ENCODE measurements around the gene TTC21A. TPM values are rescaled to one million over a fixed set of nuclear protein-coding genes. Genes with fewer than 3 reads are reported as not detected.

TTC21A gene
- total and polyA plus RNA-seq, 2 donors (not counting 1 experiment from before 2014, with no cell fraction given), result 1.6 to 2.1 TPM

DNA sequence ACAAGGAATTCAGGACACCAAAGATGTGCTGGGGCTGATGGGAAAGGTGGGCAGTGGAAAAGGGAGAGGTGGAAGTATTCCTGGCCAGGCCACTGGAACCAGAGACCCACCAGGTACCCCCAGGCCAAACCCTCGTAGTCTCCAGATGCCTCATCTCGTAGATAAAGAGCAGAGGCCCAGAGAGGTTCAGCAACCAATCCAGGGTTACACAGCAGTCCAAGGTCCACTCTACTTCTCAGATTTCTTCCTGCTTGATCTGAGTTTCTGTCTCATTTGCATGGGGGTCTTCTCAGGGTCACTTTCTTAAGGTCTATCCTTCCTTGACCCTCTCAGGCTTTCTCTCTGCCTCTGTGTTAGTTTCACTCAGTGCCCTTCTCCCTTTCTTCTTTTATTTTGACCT, 5.1 kb downstream of the TTC21A start:
- Histone ChIP-seq H4K20me1 (ENCODE audit: control insufficient read depth, extremely low read depth, insufficient read depth, low read length) (no peaks in the 10 kb centered on the region), H3K27me3 (ENCODE audit: control insufficient read depth, insufficient read depth, low read length) (no peaks in the 10 kb centered on the region), H2AFZ (ENCODE audit: low read length) (no peak overlapping the region), H3K9ac (ENCODE audit: insufficient read depth, low read length) (no peak overlapping the region), H3K36me3 (ENCODE audit: control insufficient read depth, insufficient read depth, low read length) (no peaks in the 10 kb centered on the region), H3K4me2 (ENCODE audit: extremely low read depth, insufficient read depth, low read length) (no peak overlapping the region), H3K79me2 (ENCODE audit: control insufficient read depth, insufficient read depth, low read length) (no peaks in the 10 kb centered on the region), H3K9me3 (ENCODE audit: control insufficient read depth, insufficient read depth, low read depth, low read length) (no peaks in the 10 kb centered on the region), H3K4me1 (ENCODE audit: control insufficient read depth, extremely low read depth, insufficient read depth, low read length) (peaks cover 3% of the 10 kb centered on the region), H3K4me3 (replicated peaks in 1 of 4; ENCODE audit: control extremely low read depth in 1 of 4, insufficient read depth in 1 of 4, low read depth in 3 of 4, low read length in 4 of 4) (no peak overlapping the region), H3K27ac (ENCODE audit: insufficient read depth, low read length) (no peak overlapping the region)
- TF ChIP-seq EZH2 (IDR thresholded peaks at IDR 0.05; ENCODE audit: low read length, missing control alignments), result no peak
- TF ChIP-seq, protein P1, sequence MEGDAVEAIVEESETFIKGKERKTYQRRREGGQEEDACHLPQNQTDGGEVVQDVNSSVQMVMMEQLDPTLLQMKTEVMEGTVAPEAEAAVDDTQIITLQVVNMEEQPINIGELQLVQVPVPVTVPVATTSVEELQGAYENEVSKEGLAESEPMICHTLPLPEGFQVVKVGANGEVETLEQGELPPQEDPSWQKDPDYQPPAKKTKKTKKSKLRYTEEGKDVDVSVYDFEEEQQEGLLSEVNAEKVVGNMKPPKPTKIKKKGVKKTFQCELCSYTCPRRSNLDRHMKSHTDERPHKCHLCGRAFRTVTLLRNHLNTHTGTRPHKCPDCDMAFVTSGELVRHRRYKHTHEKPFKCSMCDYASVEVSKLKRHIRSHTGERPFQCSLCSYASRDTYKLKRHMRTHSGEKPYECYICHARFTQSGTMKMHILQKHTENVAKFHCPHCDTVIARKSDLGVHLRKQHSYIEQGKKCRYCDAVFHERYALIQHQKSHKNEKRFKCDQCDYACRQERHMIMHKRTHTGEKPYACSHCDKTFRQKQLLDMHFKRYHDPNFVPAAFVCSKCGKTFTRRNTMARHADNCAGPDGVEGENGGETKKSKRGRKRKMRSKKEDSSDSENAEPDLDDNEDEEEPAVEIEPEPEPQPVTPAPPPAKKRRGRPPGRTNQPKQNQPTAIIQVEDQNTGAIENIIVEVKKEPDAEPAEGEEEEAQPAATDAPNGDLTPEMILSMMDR (conservative IDR thresholded peaks at IDR 0.05 in 1 of 2, IDR thresholded peaks at IDR 0.05 in 1 of 2; ENCODE audit: low read depth in 1 of 2, low read length in 2 of 2), result no peak
- no peak for DNase-seq (ENCODE audit: low read depth in 2 of 2)

DNA sequence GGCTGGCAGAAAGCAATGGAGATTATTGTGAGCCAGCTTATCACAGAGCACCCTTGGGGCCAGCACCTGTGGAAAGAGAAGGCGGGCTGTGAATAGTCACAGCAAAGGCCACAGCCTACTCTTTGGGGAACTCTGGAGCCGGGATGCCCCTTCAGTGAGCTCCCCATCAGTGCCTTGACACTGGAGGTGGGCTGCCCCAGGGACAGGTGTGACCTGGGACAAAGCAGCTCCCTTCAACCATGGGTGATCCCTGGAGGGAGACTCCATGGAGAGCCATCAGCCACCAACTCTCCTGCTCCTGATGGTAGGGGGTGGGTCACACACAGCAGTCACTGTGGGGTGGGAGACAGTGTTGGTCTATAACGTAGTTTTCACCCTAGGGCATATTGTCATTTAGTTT, 5.8 kb downstream of the TTC21A start:
- H3K4me2 ChIP-seq (ENCODE audit: extremely low read depth, insufficient read depth, low read length), result no peak overlapping the region
- no peak overlapping the region for H3K4me3 ChIP-seq (replicated peaks in 1 of 4; ENCODE audit: control extremely low read depth in 1 of 4, insufficient read depth in 1 of 4, low read depth in 3 of 4, low read length in 4 of 4)
- H4K20me1 ChIP-seq (ENCODE audit: control insufficient read depth, extremely low read depth, insufficient read depth, low read length), result no peaks in the 10 kb centered on the region
- no peak for DNase-seq (ENCODE audit: low read depth in 2 of 2)
- no peak for TF ChIP-seq EZH2 (IDR thresholded peaks at IDR 0.05; ENCODE audit: low read length, missing control alignments)
- TF ChIP-seq, protein P1 (conservative IDR thresholded peaks at IDR 0.05 in 1 of 2, IDR thresholded peaks at IDR 0.05 in 1 of 2; ENCODE audit: low read depth in 1 of 2, low read length in 2 of 2), result no peak
- H3K36me3 ChIP-seq (ENCODE audit: control insufficient read depth, insufficient read depth, low read length), result no peaks in the 10 kb centered on the region
- no peaks in the 10 kb centered on the region for H3K9me3 ChIP-seq (ENCODE audit: control insufficient read depth, insufficient read depth, low read depth, low read length)
- H3K4me1 ChIP-seq (ENCODE audit: control insufficient read depth, extremely low read depth, insufficient read depth, low read length), result peaks cover 1% of the 10 kb centered on the region
- no peak overlapping the region for H3K9ac ChIP-seq (ENCODE audit: insufficient read depth, low read length)
- H3K79me2 ChIP-seq (ENCODE audit: control insufficient read depth, insufficient read depth, low read length), result no peaks in the 10 kb centered on the region
- no peak overlapping the region for H2AFZ ChIP-seq (ENCODE audit: low read length)
- no peak overlapping the region for H3K27ac ChIP-seq (ENCODE audit: insufficient read depth, low read length)
- H3K27me3 ChIP-seq (ENCODE audit: control insufficient read depth, insufficient read depth, low read length), result no peaks in the 10 kb centered on the region

GRCh38 chr3:39114456-39114855, 7.0 kb downstream of the TTC21A start:
- Histone ChIP-seq H3K79me2 (ENCODE audit: control insufficient read depth, insufficient read depth, low read length) (no peaks in the 10 kb centered on the region), H3K9ac (ENCODE audit: insufficient read depth, low read length) (no peak overlapping the region), H3K36me3 (ENCODE audit: control insufficient read depth, insufficient read depth, low read length) (no peaks in the 10 kb centered on the region), H3K4me2 (ENCODE audit: extremely low read depth, insufficient read depth, low read length) (no peak overlapping the region), H2AFZ (ENCODE audit: low read length) (no peak overlapping the region), H3K27ac (ENCODE audit: insufficient read depth, low read length) (no peak overlapping the region), H4K20me1 (ENCODE audit: control insufficient read depth, extremely low read depth, insufficient read depth, low read length) (no peaks in the 10 kb centered on the region), H3K27me3 (ENCODE audit: control insufficient read depth, insufficient read depth, low read length) (no peaks in the 10 kb centered on the region), H3K4me1 (ENCODE audit: control insufficient read depth, extremely low read depth, insufficient read depth, low read length) (no peaks in the 10 kb centered on the region), H3K4me3 (replicated peaks in 1 of 4; ENCODE audit: control extremely low read depth in 1 of 4, insufficient read depth in 1 of 4, low read depth in 3 of 4, low read length in 4 of 4) (no peak overlapping the region), H3K9me3 (ENCODE audit: control insufficient read depth, insufficient read depth, low read depth, low read length) (no peaks in the 10 kb centered on the region)
- DNase-seq (ENCODE audit: low read depth in 2 of 2), result no peak
- no peak for TF ChIP-seq EZH2 (IDR thresholded peaks at IDR 0.05; ENCODE audit: low read length, missing control alignments)
- TF ChIP-seq, protein P1 (conservative IDR thresholded peaks at IDR 0.05 in 1 of 2, IDR thresholded peaks at IDR 0.05 in 1 of 2; ENCODE audit: low read depth in 1 of 2, low read length in 2 of 2), result no peak

Data from fibroblast of lung (primary cell).